ENCODE data around the gene ALK. TPM values are rescaled to one million over a fixed set of nuclear protein-coding genes. Genes with fewer than 3 reads are reported as not detected.

ALK gene
- total RNA-seq, 4 donors from 2014 or later, result 0.08 to 0.40 (median 0.28) TPM

- WGBS, 2 donors, result 90 to 97% methylated on average over 1 of the region's 1 CpG
- intact Hi-C loops (cut with DNase I), result no loop called here
Measured at GRCh38 chr2:29535188-29535587, 386.2 kb downstream of the ALK start.

GRCh38 chr2:29532436-29532835 lies 388.9 kb downstream of the ALK start:
- Histone ChIP-seq H3K9me3 (no peaks in the 10 kb centered on the region), H3K27me3 (no peaks in the 10 kb centered on the region), H3K27ac (no peak overlapping the region), H3K4me1 (no peaks in the 10 kb centered on the region), H3K36me3 (no peaks in the 10 kb centered on the region), H3K4me3 (replicated peaks in 1 of 3) (no peak overlapping the region)
- WGBS, 2 donors, result 71 to 80% methylated on average over 1 of the region's 1 CpG
- TF ChIP-seq POLR2A (IDR thresholded peaks at IDR 0.05), result no peak
- TF ChIP-seq CTCF (IDR thresholded peaks at IDR 0.05), result no peak
- intact Hi-C loops (cut with DNase I), result no loop called here
- DNase-seq, result no peak

More at GRCh38 chr2:29535188-29535587, 386.2 kb downstream of the ALK start:
- no peaks in the 10 kb centered on the region for H3K36me3 ChIP-seq
- no peaks in the 10 kb centered on the region for H3K4me1 ChIP-seq
- no peak for TF ChIP-seq CTCF (IDR thresholded peaks at IDR 0.05)
- no peak for TF ChIP-seq POLR2A (IDR thresholded peaks at IDR 0.05)
- H3K4me3 ChIP-seq (replicated peaks in 1 of 3), result no peak overlapping the region
- no peak for DNase-seq
- H3K9me3 ChIP-seq, result no peaks in the 10 kb centered on the region
- H3K27ac ChIP-seq, result no peak overlapping the region
- H3K27me3 ChIP-seq, result no peaks in the 10 kb centered on the region

GRCh38 chr2:29531626-29532025 lies 389.8 kb downstream of the ALK start:
- TF ChIP-seq CTCF (IDR thresholded peaks at IDR 0.05) (no peak), POLR2A (IDR thresholded peaks at IDR 0.05) (no peak)
- Histone ChIP-seq H3K36me3 (no peaks in the 10 kb centered on the region), H3K4me3 (replicated peaks in 1 of 3) (no peak overlapping the region), H3K27ac (no peak overlapping the region), H3K27me3 (no peaks in the 10 kb centered on the region), H3K9me3 (no peaks in the 10 kb centered on the region), H3K4me1 (no peaks in the 10 kb centered on the region)
- 89 to 94% methylated on average over 4 of the region's 4 CpGs for WGBS, 2 donors
- DNase-seq, result no peak
- intact Hi-C loops (cut with DNase I), result no loop called here

GRCh38 chr2:29530281-29530680 lies 391.1 kb downstream of the ALK start:
- WGBS, 2 donors, result 81 to 90% methylated on average over 2 of the region's 2 CpGs
- Histone ChIP-seq H3K9me3 (no peaks in the 10 kb centered on the region), H3K4me3 (replicated peaks in 1 of 3) (no peak overlapping the region), H3K4me1 (peaks cover 7 to 8% of the 10 kb centered on the region in 2 donors), H3K27ac (no peak overlapping the region), H3K36me3 (no peaks in the 10 kb centered on the region), H3K27me3 (no peaks in the 10 kb centered on the region)
- intact Hi-C loops (cut with DNase I), result no loop called here
- TF ChIP-seq POLR2A (IDR thresholded peaks at IDR 0.05) (no peak), CTCF (IDR thresholded peaks at IDR 0.05) (no peak)
- no peak for DNase-seq

- no peak overlapping the region for H3K27ac ChIP-seq
- WGBS, 2 donors, result 61 to 64% methylated on average over 18 of the region's 18 CpGs
- intact Hi-C loops (cut with DNase I), result no loop called here
- no peaks in the 10 kb centered on the region for H3K9me3 ChIP-seq
- DNase-seq, result no peak
- no peaks in the 10 kb centered on the region for H3K36me3 ChIP-seq
- H3K4me3 ChIP-seq (replicated peaks in 1 of 3), result no peak overlapping the region
- no peak for TF ChIP-seq CTCF (IDR thresholded peaks at IDR 0.05)
- no peak for TF ChIP-seq POLR2A (IDR thresholded peaks at IDR 0.05)
- no peaks in the 10 kb centered on the region for H3K27me3 ChIP-seq
- peaks cover 7 to 8% of the 10 kb centered on the region in 2 donors for H3K4me1 ChIP-seq
Measured at GRCh38 chr2:29528891-29529520, 392.4 kb downstream of the ALK start.

All from thyroid gland (tissue), 4 donors.